T-helper 1 cell treated with Interleukin-12 subunit alpha and Interleukin-12 subunit beta and Interleukin-4 antibody, amounts not matched to agents 30 μg/mL and 1 μg/mL, for 36 hours (primary cell): ENCODE data around the gene POLR1E.
"Not testable (repeated sequence)": the region's sequence is repeated elsewhere in the genome, so short reads cannot be mapped to it uniquely, and the experiment has no call there.

Source experiments
- H3K27ac Mint-ChIP-seq: one replicate; pipeline ENCODE4 v1.8.0; 2021; ENCODE audit warnings: mild to moderate bottlenecking, mixed read lengths
- H3K27me3 Mint-ChIP-seq: one replicate; pipeline ENCODE4 v1.8.0; 2021; ENCODE audit warnings: low read depth, mixed read lengths
- H3K36me3 Mint-ChIP-seq: one replicate; pipeline ENCODE4 v1.8.0; 2021; ENCODE audit warnings: low read depth, mixed read lengths
- H3K4me1 Mint-ChIP-seq: one replicate; pipeline ENCODE4 v1.8.0; 2021; ENCODE audit warnings: low read depth, mixed read lengths
- H3K4me3 Mint-ChIP-seq: one replicate; pipeline ENCODE4 v1.8.0; 2021; ENCODE audit warnings: mild to moderate bottlenecking, moderate library complexity, mixed read lengths
- H3K9me3 Mint-ChIP-seq: one replicate; pipeline ENCODE4 v1.8.0; 2021; ENCODE audit warnings: mixed read lengths

POLR1E gene

DNA sequence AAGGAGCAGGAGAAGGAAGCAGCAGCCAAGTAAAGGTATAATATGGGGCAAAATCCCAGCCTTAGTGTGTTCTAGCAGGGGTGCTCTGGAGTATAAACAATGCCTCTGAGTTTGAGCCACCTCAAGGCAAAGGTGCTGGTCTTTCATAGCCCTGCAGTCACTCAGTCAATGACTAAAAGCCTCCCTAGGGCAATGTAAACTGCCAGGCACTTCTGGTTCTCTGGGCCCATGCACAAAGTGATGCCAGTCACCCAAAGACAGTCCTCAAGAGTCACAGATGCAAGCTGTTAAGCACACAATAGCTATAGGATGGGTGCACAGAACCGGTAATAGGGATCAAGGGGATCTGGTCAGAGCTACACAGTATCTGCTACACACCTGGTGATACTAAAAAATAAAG, 33.1 kb upstream of the POLR1E start:
- Mint-ChIP-seq H3K27ac (no peak overlapping the region), H3K27me3 (no peaks in the 10 kb centered on the region), H3K4me1 (peaks cover 15% of the 10 kb centered on the region), H3K9me3 (no peaks in the 10 kb centered on the region), H3K4me3 (no peak overlapping the region), H3K36me3 (peaks cover 1% of the 10 kb centered on the region)

GRCh38 chr9:37453827-37454226, 31.9 kb upstream of the POLR1E start:
- Mint-ChIP-seq H3K4me3 (no peak overlapping the region), H3K9me3 (no peaks in the 10 kb centered on the region), H3K36me3 (no peaks in the 10 kb centered on the region), H3K27me3 (no peaks in the 10 kb centered on the region), H3K27ac (no peak overlapping the region), H3K4me1 (peaks cover 15% of the 10 kb centered on the region)

GRCh38 chr9:37454238-37454637, 31.5 kb upstream of the POLR1E start:
- no peak overlapping the region for H3K4me3 Mint-ChIP-seq
- no peaks in the 10 kb centered on the region for H3K27me3 Mint-ChIP-seq
- H3K36me3 Mint-ChIP-seq = no peaks in the 10 kb centered on the region
- H3K4me1 Mint-ChIP-seq = peaks cover 15% of the 10 kb centered on the region
- no peaks in the 10 kb centered on the region for H3K9me3 Mint-ChIP-seq
- H3K27ac Mint-ChIP-seq = no peak overlapping the region

DNA sequence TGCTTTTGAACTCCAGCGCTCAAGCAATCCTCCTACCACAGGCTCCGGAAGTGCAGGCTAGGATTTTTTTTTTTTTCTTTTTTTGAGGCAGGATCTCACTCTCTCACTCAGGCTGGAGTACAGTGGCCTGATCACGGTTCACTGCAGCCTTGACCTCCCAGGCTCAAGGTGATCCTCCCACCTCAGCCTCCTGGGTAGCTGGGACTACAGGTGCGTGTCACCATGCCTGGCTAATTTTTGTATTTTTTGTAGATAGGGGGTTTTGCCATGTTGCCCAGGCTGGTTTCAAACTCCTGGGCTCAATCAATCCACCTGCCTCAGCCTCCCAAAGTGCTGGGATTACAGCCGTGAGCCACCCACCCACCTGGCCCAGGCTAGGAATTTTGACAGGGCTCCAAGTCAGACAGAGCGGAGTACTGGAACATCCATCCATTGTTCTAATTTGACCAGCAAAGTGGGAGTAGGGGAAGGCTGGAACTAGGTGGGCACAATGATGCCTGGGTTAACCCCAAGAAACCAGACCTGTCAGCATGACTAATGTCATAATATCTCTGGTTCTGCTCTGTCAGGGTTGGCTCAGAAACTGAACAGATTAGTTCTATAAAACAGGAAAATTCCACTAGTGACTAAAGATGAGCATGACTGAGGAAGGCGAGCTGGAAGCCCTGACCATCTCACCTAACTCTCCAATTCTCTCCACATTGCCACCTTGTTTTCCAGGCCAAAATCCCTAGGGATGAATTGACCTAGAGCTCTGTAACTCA, 29.7 kb upstream of the POLR1E start:
- no peak overlapping the region for H3K4me3 Mint-ChIP-seq
- no peaks in the 10 kb centered on the region for H3K27me3 Mint-ChIP-seq
- H3K36me3 Mint-ChIP-seq = no peaks in the 10 kb centered on the region
- H3K9me3 Mint-ChIP-seq = no peaks in the 10 kb centered on the region
- peaks cover 15% of the 10 kb centered on the region for H3K4me1 Mint-ChIP-seq
- H3K27ac Mint-ChIP-seq = peak overlapping the region; percentile 9

DNA sequence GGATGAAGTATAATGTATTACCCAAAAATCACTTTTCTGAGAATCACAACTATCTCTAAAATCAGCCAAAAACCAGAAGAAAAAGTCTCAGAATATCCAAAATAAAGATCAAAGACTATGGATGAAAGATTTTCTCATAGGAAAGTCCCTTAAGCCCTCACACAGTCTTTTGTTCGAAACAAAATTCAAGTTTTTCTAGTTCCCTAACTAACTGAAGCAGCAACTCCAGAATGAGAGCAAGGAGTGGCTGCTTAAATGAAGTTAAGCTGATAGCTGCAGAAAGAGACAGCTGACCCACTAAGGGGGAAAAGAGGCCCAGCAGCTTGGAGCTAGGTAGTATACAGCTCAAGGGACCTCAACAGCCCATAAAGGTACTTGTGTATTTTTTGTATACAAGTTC, 28.9 kb upstream of the POLR1E start:
- Mint-ChIP-seq H3K36me3 (no peaks in the 10 kb centered on the region), H3K27me3 (no peaks in the 10 kb centered on the region), H3K27ac (peak overlapping the region; percentile 9), H3K9me3 (no peaks in the 10 kb centered on the region), H3K4me3 (no peak overlapping the region), H3K4me1 (peaks cover 11% of the 10 kb centered on the region)

DNA sequence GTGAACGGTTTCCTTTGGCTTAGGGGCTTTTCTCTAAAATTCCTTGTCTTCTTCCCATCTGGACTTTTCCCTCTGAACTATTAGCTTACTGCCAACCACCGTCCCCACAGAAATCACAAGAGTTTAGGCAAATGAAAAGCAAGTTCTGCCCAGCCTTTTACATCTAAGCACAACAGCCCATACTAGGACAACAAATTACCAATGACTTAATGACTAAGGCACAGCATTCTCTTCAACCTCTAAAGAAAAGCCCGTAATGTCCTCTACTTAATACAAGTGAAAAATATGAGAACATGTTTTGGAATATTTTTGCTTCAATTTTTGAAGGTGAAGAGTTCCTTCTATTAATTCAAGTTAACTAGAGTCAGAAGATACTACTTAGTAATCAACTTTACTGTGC, 21.7 kb upstream of the POLR1E start:
- H3K4me1 Mint-ChIP-seq = peaks cover 22% of the 10 kb centered on the region
- peak overlapping the region; percentile 98 for H3K27ac Mint-ChIP-seq
- H3K36me3 Mint-ChIP-seq = peaks cover 5% of the 10 kb centered on the region
- peak overlapping the region; percentile 96 for H3K4me3 Mint-ChIP-seq
- H3K27me3 Mint-ChIP-seq = no peaks in the 10 kb centered on the region
- H3K9me3 Mint-ChIP-seq = no peaks in the 10 kb centered on the region

DNA sequence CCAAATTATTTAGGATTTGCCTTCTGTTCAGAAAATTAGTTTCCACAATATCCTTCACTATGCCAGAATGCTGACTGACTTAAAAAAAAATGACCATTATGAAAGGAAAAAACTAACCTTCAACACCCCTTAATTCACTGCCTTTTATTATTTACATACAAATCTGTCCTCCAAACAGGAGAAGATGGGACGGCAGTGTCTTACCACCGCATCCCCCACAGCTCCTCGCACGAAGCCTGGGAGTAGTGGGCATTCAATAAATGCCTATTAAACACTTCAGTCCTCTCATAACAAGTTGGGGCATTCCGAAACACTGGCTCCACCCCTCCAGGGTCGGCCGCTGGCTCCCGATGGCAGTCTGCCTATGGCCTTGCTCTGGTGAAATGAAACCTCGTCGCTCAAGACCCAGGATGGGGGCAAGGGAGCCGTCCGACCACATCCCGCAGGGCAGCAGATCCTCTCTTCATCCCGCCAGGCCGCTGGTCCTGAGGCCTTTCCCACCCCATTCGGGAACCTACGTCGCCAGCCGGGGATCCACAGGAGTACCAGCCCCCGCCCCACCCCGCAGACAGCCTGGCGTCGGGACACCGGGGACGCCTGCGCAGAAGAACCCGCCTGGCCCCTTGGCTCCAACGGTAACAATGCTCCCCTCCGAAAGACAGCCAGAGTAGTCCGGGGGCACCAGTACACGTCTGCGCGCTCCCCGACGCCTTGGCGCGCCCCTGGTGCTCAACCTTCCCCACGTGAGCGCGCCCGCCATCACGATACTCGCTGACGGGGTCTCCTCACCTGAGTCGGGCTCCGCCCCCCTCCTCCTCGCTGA, 21.1 kb upstream of the POLR1E start:
- peaks cover 5% of the 10 kb centered on the region for H3K36me3 Mint-ChIP-seq
- H3K9me3 Mint-ChIP-seq = no peaks in the 10 kb centered on the region
- H3K27me3 Mint-ChIP-seq = no peaks in the 10 kb centered on the region
- H3K4me3 Mint-ChIP-seq = peak overlapping the region; percentile 96
- H3K4me1 Mint-ChIP-seq = peaks cover 22% of the 10 kb centered on the region
- H3K27ac Mint-ChIP-seq = peak overlapping the region; percentile 98

- Mint-ChIP-seq H3K27ac (peak within 1 kb of the TSS; percentile 98), H3K4me3 (peak within 1 kb of the TSS; percentile 96), H3K4me1 (peaks cover 22% of the 10 kb centered on the region), H3K27me3 (no peaks in the 10 kb centered on the region), H3K9me3 (no peaks in the 10 kb centered on the region), H3K36me3 (peaks cover 5% of the 10 kb centered on the region)
These were observed 20.3 kb upstream of the POLR1E start, which contains the start of gene ZBTB5 for GRCh38 chr9:37465249-37466036. TSS of gene ZBTB5 (minus strand) at chr9:37465450. CDS start at chr9:37442551, 22,899 bp downstream.

GRCh38 chr9:37466037-37466709, 19.6 kb upstream of the POLR1E start:
- no peaks in the 10 kb centered on the region for H3K9me3 Mint-ChIP-seq
- H3K4me3 Mint-ChIP-seq = peak overlapping the region; percentile 96
- peaks cover 5% of the 10 kb centered on the region for H3K36me3 Mint-ChIP-seq
- peaks cover 22% of the 10 kb centered on the region for H3K4me1 Mint-ChIP-seq
- H3K27ac Mint-ChIP-seq = peak overlapping the region; percentile 98
- H3K27me3 Mint-ChIP-seq = no peaks in the 10 kb centered on the region

GRCh38 chr9:37467530-37467929, 18.2 kb upstream of the POLR1E start:
- H3K9me3 Mint-ChIP-seq, H3K27ac Mint-ChIP-seq, H3K27me3 Mint-ChIP-seq, H3K36me3 Mint-ChIP-seq, H3K4me3 Mint-ChIP-seq: not testable (repeated sequence)
- H3K4me1 Mint-ChIP-seq = peaks cover 28% of the 10 kb centered on the region

GRCh38 chr9:37468620-37469019, 17.1 kb upstream of the POLR1E start:
- Mint-ChIP-seq H3K27ac (no peak overlapping the region), H3K4me3 (no peak overlapping the region), H3K27me3 (no peaks in the 10 kb centered on the region), H3K36me3 (peaks cover 2% of the 10 kb centered on the region), H3K4me1 (peaks cover 21% of the 10 kb centered on the region), H3K9me3 (peaks cover 3% of the 10 kb centered on the region)

- H3K27me3 Mint-ChIP-seq = peaks cover 6% of the 10 kb centered on the region
- peaks cover 2% of the 10 kb centered on the region for H3K36me3 Mint-ChIP-seq
- H3K4me1 Mint-ChIP-seq = peaks cover 10% of the 10 kb centered on the region
- H3K27ac Mint-ChIP-seq = peak overlapping the region; percentile 71
- H3K9me3 Mint-ChIP-seq = peaks cover 15% of the 10 kb centered on the region
- H3K4me3 Mint-ChIP-seq = peak overlapping the region; percentile 84
These were observed 13.6 kb upstream of the POLR1E start for GRCh38 chr9:37471942-37472684.

DNA sequence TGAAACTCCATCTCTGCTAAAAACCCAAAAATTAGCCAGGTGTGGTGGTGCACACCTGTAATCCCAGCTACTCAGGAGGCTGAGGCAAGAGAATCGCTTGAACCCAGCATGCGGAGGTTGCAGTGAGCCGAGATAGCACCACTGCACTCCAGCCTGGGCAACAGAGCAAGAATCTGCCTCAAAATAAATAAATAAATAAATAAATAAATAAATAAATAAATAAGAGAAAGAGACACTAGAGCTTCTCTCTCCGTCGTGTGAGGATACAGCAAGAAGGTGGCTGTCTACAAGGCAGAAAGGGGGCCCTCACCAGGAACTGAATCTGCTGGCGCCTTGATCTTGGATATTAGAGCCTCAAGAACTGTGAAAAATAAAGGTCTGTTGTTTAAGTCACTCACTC, 11.8 kb upstream of the POLR1E start:
- peaks cover 25% of the 10 kb centered on the region for H3K27me3 Mint-ChIP-seq
- H3K4me1 Mint-ChIP-seq = peaks cover 10% of the 10 kb centered on the region

More for the DNA sequence above, 11.8 kb upstream of the POLR1E start:
- H3K9me3 Mint-ChIP-seq = peaks cover 15% of the 10 kb centered on the region
- not testable (repeated sequence) for H3K27ac Mint-ChIP-seq, H3K4me3 Mint-ChIP-seq, H3K36me3 Mint-ChIP-seq
